H1 (cell line): ENCODE measurements around the gene CTNNA3. TPM values are rescaled to one million over a fixed set of nuclear protein-coding genes. Genes with fewer than 3 reads are reported as not detected.

ENCODE experiments used
- CTCF ChIA-PET: fragments of 300-600 bp; sonication (Branson Sonifier 250); formaldehyde crosslinking; loops from one replicate; lab custom pipeline; 2021; ENCODE audit not compliant: partially characterized antibody; lab: Charles Lee
- POLR2A ChIA-PET: fragments of 300-600 bp; sonication (Branson Sonifier 250); formaldehyde crosslinking; loops from one replicate; lab custom pipeline; 2021; ENCODE audit warnings: inconsistent platforms; ENCODE audit not compliant: partially characterized antibody; lab: Charles Lee
- DNase-seq, 2 experiments: peaks; one replicate each; pipeline versions ENCODE4 v3.0.0 to v3.0.0-alpha.2; 2010 to 2022; ENCODE audit warnings: low spot score in 2 of 2, low read depth in 1 of 2, mixed read lengths in 1 of 2
- FAIRE-seq: peaks from 2 replicates; lab custom pipeline; 2011; peaks lifted over from hg19 to GRCh38; lab: Jason Lieb, UNC
- H2AFZ ChIP-seq: 2 replicates; pipeline ENCODE4 v1.8.1; 2012; ENCODE audit warnings: low read length, inconsistent platforms
- H2AK5ac ChIP-seq: 2 replicates; pipeline ENCODE4 v1.6.1; 2013; ENCODE audit warnings: low read depth, low read length
- H2BK120ac ChIP-seq: replicated peaks from 2 replicates; pipeline ENCODE3; 2013; ENCODE audit warnings: low read depth, low read length, inconsistent platforms
- H2BK12ac ChIP-seq: 2 replicates; pipeline ENCODE4 v1.6.1; 2013; ENCODE audit warnings: low read depth, low read length
- H2BK15ac ChIP-seq: 2 replicates; pipeline ENCODE4 v1.6.1; 2013; ENCODE audit warnings: low read length
- H2BK20ac ChIP-seq: 2 replicates; pipeline ENCODE4 v1.6.1; 2013; ENCODE audit warnings: low read length
- H2BK5ac ChIP-seq: 2 replicates; pipeline ENCODE4 v1.6.1; 2013; ENCODE audit warnings: low read depth, low read length
- H3K14ac ChIP-seq: 2 replicates; pipeline ENCODE4 v1.6.1; 2013; ENCODE audit warnings: inconsistent platforms; ENCODE audit not compliant: insufficient read length
- H3K18ac ChIP-seq: 2 replicates; pipeline ENCODE4 v1.6.1; 2013; ENCODE audit warnings: low read length; ENCODE audit errors: extremely low read depth
- H3K23ac ChIP-seq: 2 replicates; pipeline ENCODE4 v1.6.1; 2013; ENCODE audit warnings: inconsistent platforms; ENCODE audit not compliant: insufficient read length
- H3K23me2 ChIP-seq: 2 replicates; pipeline ENCODE4 v1.6.1; 2013; ENCODE audit warnings: low read depth, low read length
- H3K27ac ChIP-seq: 2 replicates; pipeline ENCODE4 v1.6.1; 2011; ENCODE audit warnings: low read depth, low read length, inconsistent platforms
- H3K27me3 ChIP-seq, 4 experiments: replicated peaks in 1 of 4; 1 replicate in 1 of 4; 2 replicates in 3 of 4; pipeline versions ENCODE4 v1.6.1 to v1.8.1; 2011 to 2013; ENCODE audit warnings: low read length in 3 of 4, mild to moderate bottlenecking in 3 of 4, inconsistent platforms in 2 of 4, mixed read lengths in 2 of 4, moderate library complexity in 1 of 4; ENCODE audit not compliant: control insufficient read depth in 3 of 4, insufficient read depth in 3 of 4; ENCODE audit errors: extremely low read depth in 1 of 4
- H3K36me3 ChIP-seq, 4 experiments: 2 replicates each; pipeline versions ENCODE4 v1.6.1 to v1.8.1; 2011 to 2013; ENCODE audit warnings: mild to moderate bottlenecking in 4 of 4, low read length in 3 of 4, moderate library complexity in 2 of 4, control low read depth in 1 of 4, inconsistent platforms in 1 of 4; ENCODE audit not compliant: insufficient read depth in 4 of 4, control insufficient read depth in 2 of 4
- H3K4ac ChIP-seq: replicated peaks from 2 replicates; pipeline ENCODE3; 2013; ENCODE audit warnings: low read length, low read depth, mixed read lengths, inconsistent platforms; ENCODE audit not compliant: insufficient read length
- H3K4me1 ChIP-seq, 4 experiments: replicated peaks in 1 of 4; 1 replicate in 1 of 4; 2 replicates in 3 of 4; pipeline versions ENCODE4 v1.6.1 to v1.8.1; 2011 to 2013; ENCODE audit warnings: low read length in 3 of 4, inconsistent platforms in 2 of 4, mixed read lengths in 1 of 4; ENCODE audit not compliant: insufficient read depth in 4 of 4, control insufficient read depth in 3 of 4
- H3K4me2 ChIP-seq, 2 experiments: 2 replicates each; pipeline versions ENCODE4 v1.6.1 to v1.8.1; 2011 to 2013; ENCODE audit warnings: low read depth in 2 of 2, low read length in 2 of 2, control low read depth in 1 of 2, inconsistent platforms in 1 of 2, mild to moderate bottlenecking in 1 of 2; ENCODE audit not compliant: insufficient read depth in 1 of 2
- H3K4me3 ChIP-seq, 4 experiments: fragments of 200-600, 300-600 bp in 1 of 4; sonication (generic), shearing (Covaris generic), sonication (Bioruptor Twin) in 1 of 4; 2 replicates each; pipeline versions ENCODE4 v1.5.1 to v1.8.1; 2011 to 2016; ENCODE audit warnings: low read length in 4 of 4, low read depth in 3 of 4, control low read depth in 2 of 4, inconsistent platforms in 2 of 4, mild to moderate bottlenecking in 2 of 4, mixed read lengths in 1 of 4, moderate library complexity in 1 of 4; ENCODE audit not compliant: insufficient read depth in 2 of 4; ENCODE audit errors: extremely low read depth in 1 of 4
- H3K56ac ChIP-seq: replicated peaks from 2 replicates; pipeline ENCODE3; 2013; ENCODE audit warnings: low read depth, mild to moderate bottlenecking, mixed read lengths, low read length, inconsistent platforms; ENCODE audit not compliant: insufficient read length
- H3K79me1 ChIP-seq: 2 replicates; pipeline ENCODE4 v1.6.1; 2013; ENCODE audit warnings: low read depth, low read length, control low read depth
- H3K79me2 ChIP-seq, 2 experiments: 2 replicates each; pipeline versions ENCODE4 v1.6.1 to v1.8.1; 2012 to 2013; ENCODE audit warnings: low read length in 2 of 2, mild to moderate bottlenecking in 2 of 2, inconsistent platforms in 1 of 2; ENCODE audit not compliant: insufficient read depth in 2 of 2, control insufficient read depth in 1 of 2
- H3K9ac ChIP-seq, 4 experiments: replicated peaks in 1 of 4; 1 replicate in 1 of 4; 2 replicates in 3 of 4; pipeline versions ENCODE4 v1.6.1 to v1.8.1; 2011 to 2013; ENCODE audit warnings: low read depth in 3 of 4, low read length in 3 of 4, control low read depth in 2 of 4, mild to moderate bottlenecking in 2 of 4, moderate library complexity in 2 of 4, inconsistent platforms in 1 of 4; ENCODE audit errors: extremely low read depth in 1 of 4
- H3K9me3 ChIP-seq, 2 experiments: 2 replicates each; pipeline versions ENCODE4 v1.6.1 to v1.8.1; 2012 to 2013; ENCODE audit warnings: mild to moderate bottlenecking in 2 of 2, moderate library complexity in 2 of 2, control low read depth in 1 of 2, inconsistent platforms in 1 of 2, low read depth in 1 of 2, low read length in 1 of 2, mixed read lengths in 1 of 2; ENCODE audit not compliant: insufficient read depth in 2 of 2
- H4K20me1 ChIP-seq, 2 experiments: replicated peaks in 1 of 2; 2 replicates each; pipeline versions ENCODE3 to v1.8.1; 2011 to 2013; ENCODE audit warnings: inconsistent platforms in 2 of 2, low read length in 2 of 2, mild to moderate bottlenecking in 1 of 2; ENCODE audit not compliant: insufficient read depth in 2 of 2, control insufficient read depth in 1 of 2
- H4K5ac ChIP-seq: 2 replicates; pipeline ENCODE4 v1.6.1; 2013; ENCODE audit warnings: low read length, low read depth, mixed read lengths, inconsistent platforms; ENCODE audit not compliant: insufficient read length
- H4K8ac ChIP-seq: 2 replicates; pipeline ENCODE4 v1.8.0; 2013; ENCODE audit warnings: mild to moderate bottlenecking, moderate library complexity, low read length, inconsistent platforms; ENCODE audit not compliant: insufficient read depth; ENCODE audit errors: extremely low read depth
- H4K91ac ChIP-seq: replicated peaks from 2 replicates; pipeline ENCODE3; 2013; ENCODE audit warnings: low read length, mixed read lengths, inconsistent platforms; ENCODE audit not compliant: insufficient read length
- NANOG ChIP-seq: IDR thresholded peaks from 2 replicates; pipeline ENCODE4 v1.6.1; 2011; ENCODE audit warnings: low read length, low read depth, mild to moderate bottlenecking, inconsistent platforms; ENCODE audit not compliant: insufficient read depth, poor library complexity, severe bottlenecking
- PHF8 ChIP-seq: fragments of 200-600 bp; sonication (generic); conservative IDR thresholded peaks from 2 replicates; pipeline ENCODE4 v1.7.1; 2012; ENCODE audit warnings: low read depth, mild to moderate bottlenecking, inconsistent platforms, low read length, moderate library complexity
- RAD21 ChIP-seq, 2 experiments: IDR thresholded peaks in 1 of 2; conservative IDR thresholded peaks in 1 of 2; 2 replicates each; pipeline ENCODE4 v1.6.1; 2011; ENCODE audit warnings: low read depth in 2 of 2, low read length in 2 of 2, improper control_type of control experiment in 1 of 2, inconsistent platforms in 1 of 2, mild to moderate bottlenecking in 1 of 2, moderate library complexity in 1 of 2
- TAF7 ChIP-seq: optimal IDR thresholded peaks from 2 replicates; pipeline ENCODE3; 2011; ENCODE audit warnings: low read depth, mild to moderate bottlenecking, inconsistent platforms, low read length, moderate library complexity, borderline replicate concordance
- TEAD4 ChIP-seq: IDR thresholded peaks from 2 replicates; pipeline ENCODE4 v1.6.1; 2012; ENCODE audit warnings: low read depth, low read length, inconsistent platforms, mixed read lengths
- ZNF274 ChIP-seq: IDR thresholded peaks from 2 replicates; pipeline ENCODE4 v1.7.0; 2012; ENCODE audit warnings: low read length, borderline replicate concordance; ENCODE audit errors: extremely low read depth
- polyA plus RNA-seq, 7 experiments: library from polyadenylated mRNA; depleted of rRNA in 3 of 7; stranded (reverse) in 5 of 7; unstranded in 2 of 7; fragments of >200 nt in 5 of 7; fragments of 200-250 nt in 2 of 7; gene quantifications; 1 replicate in 5 of 7; 2 replicates in 1 of 7; 4 replicates in 1 of 7; pipeline versions ENCODE4 v1.2.1 to v1.2.3, GENCODE V29; 2011 to 2013; ENCODE audit warnings: missing spikeins in 2 of 7, mixed read lengths in 2 of 7
- total RNA-seq: library from RNA; stranded (reverse); fragmentation: NEBNext Ultra II Directional; extraction: Animal tissue kit (Norgen Biotek cat#: 25700); gene quantifications from 2 replicates; pipeline ENCODE4 v1.2.1, GENCODE V29; 2021

Gene CTNNA3
- total and polyA plus RNA-seq, 2 of the 8 experiments (the other 6 are each of a cell fraction or from before 2014, with no cell fraction given): 1.3 to 1.5 TPM

GRCh38 chr10:67282871-67283270, 413.1 kb downstream of the CTNNA3 start:
- Histone ChIP-seq H2BK20ac (no peak overlapping the region), H3K4me3 (no peak overlapping the region)

More at GRCh38 chr10:67282871-67283270, 413.1 kb downstream of the CTNNA3 start:
- Histone ChIP-seq H3K4ac (no peak overlapping the region), H3K9me3 (no peaks in the 10 kb centered on the region), H3K27ac (no peak overlapping the region), H2BK120ac (no peak overlapping the region), H3K79me2 (no peaks in the 10 kb centered on the region), H4K91ac (no peak overlapping the region), H3K9ac (no peak overlapping the region), H3K4me2 (no peak overlapping the region), H3K4me1 (peaks cover 0 to 9% (median 4%) of the 10 kb centered on the region in 4 experiments; a peak in 5 of 7 replicates), H4K20me1 (no peaks in the 10 kb centered on the region), H2AFZ (0 out of 2 replicates have a peak overlapping the region, but pooled peaks have one; percentile 13), H3K23me2 (no peaks in the 10 kb centered on the region), H3K56ac (no peak overlapping the region), H4K8ac (no peak overlapping the region), H2BK5ac (0 out of 2 replicates have a peak overlapping the region, but pooled peaks have one; percentile 17), H3K14ac (no peak overlapping the region), H4K5ac (no peak overlapping the region), H3K18ac (no peak overlapping the region), H2BK12ac (no peak overlapping the region), H3K23ac (no peak overlapping the region), H3K79me1 (no peaks in the 10 kb centered on the region), H2BK15ac (no peak overlapping the region), H2AK5ac (no peak overlapping the region), H3K36me3 (no peaks in the 10 kb centered on the region; a peak in 1 of 8 replicates), H3K27me3 (no peaks in the 10 kb centered on the region)
- FAIRE-seq: no peak
- no peak for TF ChIP-seq PHF8
- no peak for TF ChIP-seq TEAD4
- no peak for TF ChIP-seq TAF7
- TF ChIP-seq ZNF274: no peak
- TF ChIP-seq NANOG: no peak
- TF ChIP-seq RAD21 (IDR thresholded peaks at IDR 0.05 in 1 of 2, conservative IDR thresholded peaks at IDR 0.05 in 1 of 2; ENCODE audit: low read depth in 2 of 2, low read length in 2 of 2): no peak
- POLR2A ChIA-PET: no interaction called here
- CTCF ChIA-PET: interaction anchor here (0.7 kb wide), 1 partner anchor 128 kb away, joined by 3 read pairs; no protein-coding TSS in a partner anchor
- no peak for DNase-seq
